ENCODE results near the gene GABRG1.

Gene GABRG1

GRCh38 chr4:46123913-46124755, at the start of gene GABRG1:
GABRG1 (minus strand) TSS chr4:46124054; CDS start chr4:46123913, 141 bp downstream.
- no peaks in the 10 kb centered on the region for H3K4me1 ChIP-seq (ENCODE audit: control insufficient read depth, insufficient read depth, low read length)
- WGBS (ENCODE audit: insufficient coverage, insufficient read length): no CpG with 5 or more reads among the region's 23 CpGs
- peak within 1 kb of the TSS; percentile 28; the same call in 1 of the 2 replicates for H3K4me3 ChIP-seq (ENCODE audit: low read length)
- H3K27ac ChIP-seq (ENCODE audit: low read length): no peak within 1 kb of the TSS
- peak; percentile 20 for DNase-seq (ENCODE audit: low read depth, low spot score)
- no peaks in the 10 kb centered on the region for H3K36me3 ChIP-seq (ENCODE audit: control insufficient read depth, insufficient read depth, low read length)
- no peaks in the 10 kb centered on the region for H3K27me3 ChIP-seq (ENCODE audit: control insufficient read depth, insufficient read depth, low read length)
- H3K9me3 ChIP-seq (ENCODE audit: control insufficient read depth, insufficient read depth, low read length): no peaks in the 10 kb centered on the region; the same call in 1 of the 2 replicates

- no peaks in the 10 kb centered on the region for H3K36me3 ChIP-seq (ENCODE audit: control insufficient read depth, insufficient read depth, low read length)
- H3K27me3 ChIP-seq (ENCODE audit: control insufficient read depth, insufficient read depth, low read length): no peaks in the 10 kb centered on the region
- no peak overlapping the region for H3K27ac ChIP-seq (ENCODE audit: low read length)
- DNase-seq (ENCODE audit: low read depth, low spot score): no peak
- no peak overlapping the region for H3K4me3 ChIP-seq (ENCODE audit: low read length)
- H3K9me3 ChIP-seq (ENCODE audit: control insufficient read depth, insufficient read depth, low read length): peaks cover 2% of the 10 kb centered on the region; the same call in 1 of the 2 replicates
- H3K4me1 ChIP-seq (ENCODE audit: control insufficient read depth, insufficient read depth, low read length): no peaks in the 10 kb centered on the region
- WGBS (ENCODE audit: insufficient coverage, insufficient read length): no CpG with 5 or more reads among the region's 4 CpGs
Measured at GRCh38 chr4:46146993-46147392, 23.1 kb upstream of the GABRG1 start.

DNA sequence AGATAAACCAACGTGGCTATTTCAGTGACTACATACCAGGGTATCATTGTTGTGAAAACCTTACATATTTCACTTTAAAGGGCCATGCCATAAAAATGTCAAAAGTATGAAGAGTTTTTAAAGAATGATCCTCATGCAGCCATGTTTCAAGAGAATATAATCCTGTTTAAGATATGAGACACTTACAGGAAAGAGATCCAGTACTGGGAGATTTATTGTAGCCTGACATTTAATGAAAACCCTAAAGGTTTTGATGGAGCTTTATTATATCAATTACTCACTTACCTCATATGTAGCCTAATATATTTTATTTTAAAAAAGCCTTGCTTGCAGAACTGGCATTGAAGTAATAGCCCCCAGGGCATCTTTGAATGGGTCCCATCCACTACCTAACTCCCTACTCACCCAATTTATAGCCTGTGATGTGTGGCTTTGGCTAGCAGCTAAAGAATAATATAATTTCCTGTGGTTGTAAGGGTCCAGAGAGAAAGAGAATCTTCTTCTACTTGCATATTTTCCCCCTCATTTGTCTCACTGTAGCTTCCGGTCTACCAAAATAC, 7.7 kb upstream of the GABRG1 start:
- no peaks in the 10 kb centered on the region for H3K36me3 ChIP-seq (ENCODE audit: control insufficient read depth, insufficient read depth, low read length)
- no peaks in the 10 kb centered on the region for H3K4me1 ChIP-seq (ENCODE audit: control insufficient read depth, insufficient read depth, low read length)
- H3K27me3 ChIP-seq (ENCODE audit: control insufficient read depth, insufficient read depth, low read length): no peaks in the 10 kb centered on the region
- no peak overlapping the region for H3K27ac ChIP-seq (ENCODE audit: low read length)
- no peak for DNase-seq (ENCODE audit: low read depth, low spot score)
- H3K9me3 ChIP-seq (ENCODE audit: control insufficient read depth, insufficient read depth, low read length): no peaks in the 10 kb centered on the region
- no CpG with 5 or more reads among the region's 2 CpGs for WGBS (ENCODE audit: insufficient coverage, insufficient read length)
- no peak overlapping the region for H3K4me3 ChIP-seq (ENCODE audit: low read length)

DNA sequence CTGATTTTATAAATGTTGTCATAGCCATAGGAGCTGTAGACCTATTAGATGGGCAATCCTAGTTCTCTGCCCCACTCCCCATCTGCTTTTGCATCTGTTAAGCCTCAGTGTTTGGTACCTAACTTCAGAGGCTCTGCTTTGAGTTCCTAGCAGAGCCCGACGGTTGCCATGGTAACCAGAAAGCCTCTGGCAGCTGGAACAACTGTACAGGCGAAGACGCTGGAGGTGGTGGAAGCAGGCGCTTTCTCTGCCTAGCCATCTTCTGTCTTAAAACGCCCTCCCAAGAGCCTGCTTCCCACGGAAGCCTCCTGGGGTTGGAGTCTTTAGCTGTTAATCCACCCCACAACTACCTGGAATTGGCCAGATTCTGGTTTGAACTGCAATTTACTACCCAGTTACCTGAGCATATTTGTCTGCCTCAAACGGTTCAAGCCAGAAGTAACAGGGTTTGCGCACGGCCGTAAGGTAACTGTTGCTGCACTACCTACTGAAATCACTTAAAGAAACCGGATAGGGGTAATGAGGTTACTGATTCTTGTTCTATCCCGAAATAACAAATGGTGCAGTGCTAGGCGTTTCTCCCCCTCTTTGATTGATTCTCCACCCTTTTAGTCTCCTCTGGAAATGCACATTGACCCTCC, 1.0 kb upstream of the GABRG1 start:
- H3K4me3 ChIP-seq (ENCODE audit: low read length): no peak overlapping the region
- H3K4me1 ChIP-seq (ENCODE audit: control insufficient read depth, insufficient read depth, low read length): no peaks in the 10 kb centered on the region
- no peaks in the 10 kb centered on the region for H3K27me3 ChIP-seq (ENCODE audit: control insufficient read depth, insufficient read depth, low read length)
- H3K27ac ChIP-seq (ENCODE audit: low read length): no peak overlapping the region
- DNase-seq (ENCODE audit: low read depth, low spot score): no peak
- no peaks in the 10 kb centered on the region; the same call in 1 of the 2 replicates for H3K9me3 ChIP-seq (ENCODE audit: control insufficient read depth, insufficient read depth, low read length)
- WGBS (ENCODE audit: insufficient coverage, insufficient read length): no CpG with 5 or more reads among the region's 14 CpGs
- H3K36me3 ChIP-seq (ENCODE audit: control insufficient read depth, insufficient read depth, low read length): no peaks in the 10 kb centered on the region

GRCh38 chr4:46081674-46082073, 42.2 kb downstream of the GABRG1 start:
- WGBS (ENCODE audit: insufficient coverage, insufficient read length): no CpG with 5 or more reads among the region's 5 CpGs
- Histone ChIP-seq H3K27me3 (ENCODE audit: control insufficient read depth, insufficient read depth, low read length) (no peaks in the 10 kb centered on the region), H3K4me3 (ENCODE audit: low read length) (no peak overlapping the region), H3K9me3 (ENCODE audit: control insufficient read depth, insufficient read depth, low read length) (no peaks in the 10 kb centered on the region), H3K36me3 (ENCODE audit: control insufficient read depth, insufficient read depth, low read length) (no peaks in the 10 kb centered on the region), H3K27ac (ENCODE audit: low read length) (no peak overlapping the region), H3K4me1 (ENCODE audit: control insufficient read depth, insufficient read depth, low read length) (no peaks in the 10 kb centered on the region)
- DNase-seq (ENCODE audit: low read depth, low spot score): no peak

DNA sequence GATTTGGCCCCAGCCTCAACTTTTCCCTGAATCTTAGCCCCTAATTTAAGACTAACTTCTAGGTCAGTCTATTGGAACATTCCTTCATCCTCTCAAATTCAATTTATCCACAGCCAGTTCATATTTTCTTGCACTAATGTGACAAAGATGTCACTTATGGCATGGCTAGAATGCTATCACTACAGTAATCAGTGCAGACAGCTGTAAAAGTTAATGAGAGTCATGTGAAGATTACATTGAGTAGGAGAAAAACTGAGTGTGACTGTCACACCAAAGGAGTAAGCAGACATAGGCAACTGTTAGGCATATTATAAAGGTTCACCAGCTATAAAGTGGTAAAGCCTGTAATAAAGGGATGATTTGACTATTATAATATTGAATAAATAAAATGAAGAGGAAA, 42.6 kb downstream of the GABRG1 start:
- Histone ChIP-seq H3K4me3 (ENCODE audit: low read length) (no peak overlapping the region), H3K4me1 (ENCODE audit: control insufficient read depth, insufficient read depth, low read length) (no peaks in the 10 kb centered on the region), H3K36me3 (ENCODE audit: control insufficient read depth, insufficient read depth, low read length) (no peaks in the 10 kb centered on the region), H3K27me3 (ENCODE audit: control insufficient read depth, insufficient read depth, low read length) (no peaks in the 10 kb centered on the region), H3K27ac (ENCODE audit: low read length) (no peak overlapping the region), H3K9me3 (ENCODE audit: control insufficient read depth, insufficient read depth, low read length) (no peaks in the 10 kb centered on the region)
- no peak for DNase-seq (ENCODE audit: low read depth, low spot score)

DNA sequence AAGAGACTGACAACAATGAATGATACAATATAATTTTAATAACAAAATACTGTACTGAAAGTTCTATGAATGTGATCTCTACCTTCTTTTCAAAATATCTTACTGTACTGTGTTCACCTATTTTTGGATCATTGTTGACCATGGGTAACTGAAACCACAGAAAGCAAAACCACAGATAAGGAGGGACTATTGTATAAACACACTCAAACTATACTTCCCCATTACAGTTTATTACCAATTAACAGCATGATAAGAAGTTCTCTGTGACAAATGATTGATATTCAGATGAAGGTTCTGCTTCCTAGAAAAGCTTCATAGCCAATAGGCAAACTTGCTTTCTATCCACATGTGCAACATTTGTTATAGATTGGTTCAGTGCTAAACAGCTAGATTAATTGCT, 50.1 kb downstream of the GABRG1 start:
- Histone ChIP-seq H3K9me3 (ENCODE audit: control insufficient read depth, insufficient read depth, low read length) (no peaks in the 10 kb centered on the region; the same call in 1 of the 2 replicates), H3K27ac (ENCODE audit: low read length) (no peak overlapping the region), H3K27me3 (ENCODE audit: control insufficient read depth, insufficient read depth, low read length) (no peaks in the 10 kb centered on the region), H3K4me3 (ENCODE audit: low read length) (no peak overlapping the region), H3K4me1 (ENCODE audit: control insufficient read depth, insufficient read depth, low read length) (no peaks in the 10 kb centered on the region), H3K36me3 (ENCODE audit: control insufficient read depth, insufficient read depth, low read length) (no peaks in the 10 kb centered on the region)
- DNase-seq (ENCODE audit: low read depth, low spot score): no peak

- Histone ChIP-seq H3K4me3 (ENCODE audit: low read length) (no peak overlapping the region), H3K4me1 (ENCODE audit: control insufficient read depth, insufficient read depth, low read length) (no peaks in the 10 kb centered on the region), H3K9me3 (ENCODE audit: control insufficient read depth, insufficient read depth, low read length) (no peaks in the 10 kb centered on the region), H3K36me3 (ENCODE audit: control insufficient read depth, insufficient read depth, low read length) (no peaks in the 10 kb centered on the region), H3K27me3 (ENCODE audit: control insufficient read depth, insufficient read depth, low read length) (no peaks in the 10 kb centered on the region), H3K27ac (ENCODE audit: low read length) (no peak overlapping the region)
- DNase-seq (ENCODE audit: low read depth, low spot score): no peak
- WGBS (ENCODE audit: insufficient coverage, insufficient read length): no CpG with 5 or more reads among the region's 2 CpGs
Measured at GRCh38 chr4:46051392-46051791, 72.5 kb downstream of the GABRG1 start.

DNA sequence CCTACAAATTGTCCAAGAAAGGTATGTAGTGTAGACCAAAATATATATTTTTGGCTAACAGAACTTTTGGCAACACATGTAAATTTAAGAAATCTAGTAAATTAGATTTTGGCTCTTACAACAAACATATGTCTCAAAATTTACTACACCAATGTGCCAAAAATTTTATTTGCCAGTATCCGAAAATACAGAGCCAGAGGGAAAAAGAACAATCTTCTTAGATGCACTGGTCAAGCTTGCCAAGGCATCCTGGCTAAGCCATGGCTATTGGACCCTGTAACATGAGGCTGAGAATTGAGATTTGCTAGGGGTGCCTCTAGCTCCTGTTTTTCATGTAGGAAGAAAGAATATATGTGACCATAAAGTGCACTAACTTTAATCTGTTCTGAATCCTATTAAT, 91.8 kb downstream of the GABRG1 start:
- H3K27me3 ChIP-seq (ENCODE audit: control insufficient read depth, insufficient read depth, low read length): no peaks in the 10 kb centered on the region

GRCh38 chr4:46016306-46016705, 107.5 kb downstream of the GABRG1 start:
- DNase-seq (ENCODE audit: low read depth, low spot score): no peak
- Histone ChIP-seq H3K4me3 (ENCODE audit: low read length) (no peak overlapping the region), H3K36me3 (ENCODE audit: control insufficient read depth, insufficient read depth, low read length) (no peaks in the 10 kb centered on the region), H3K27ac (ENCODE audit: low read length) (no peak overlapping the region), H3K27me3 (ENCODE audit: control insufficient read depth, insufficient read depth, low read length) (no peaks in the 10 kb centered on the region), H3K9me3 (ENCODE audit: control insufficient read depth, insufficient read depth, low read length) (no peaks in the 10 kb centered on the region), H3K4me1 (ENCODE audit: control insufficient read depth, insufficient read depth, low read length) (no peaks in the 10 kb centered on the region)

More for the DNA sequence above, 91.8 kb downstream of the GABRG1 start:
- Histone ChIP-seq H3K36me3 (ENCODE audit: control insufficient read depth, insufficient read depth, low read length) (no peaks in the 10 kb centered on the region), H3K9me3 (ENCODE audit: control insufficient read depth, insufficient read depth, low read length) (no peaks in the 10 kb centered on the region), H3K27ac (ENCODE audit: low read length) (no peak overlapping the region), H3K4me3 (ENCODE audit: low read length) (no peak overlapping the region), H3K4me1 (ENCODE audit: control insufficient read depth, insufficient read depth, low read length) (no peaks in the 10 kb centered on the region)
- DNase-seq (ENCODE audit: low read depth, low spot score): no peak
- whole genome bisulfite sequencing (ENCODE audit: insufficient coverage, insufficient read length): no CpG with 5 or more reads among the region's 1 CpG
